PC-3 (cell line): ENCODE data around the gene HPS5. TPM values are rescaled to one million over a fixed set of nuclear protein-coding genes. Genes with fewer than 3 reads are reported as not detected.
"Not testable (repeated sequence)": the region's sequence is repeated elsewhere in the genome, so short reads cannot be mapped to it uniquely, and the experiment has no call there.

Experiments
- ATAC-seq: fragments of 200-7000 bp; cut with Tn5 transposase; 2 replicates; pipeline ENCODE4 v1.9.1; 2020; ENCODE audit warnings: mild to moderate bottlenecking, moderate library complexity
- BruUV-seq: library from RNA; stranded (reverse); fragments of 400-500 nt; replicated peaks from 2 replicates; lab custom pipeline; 2021; lab: Mats Ljungman, UMichigan
- CTCF ChIA-PET: fragments of 300-600 bp; sonication (Branson Sonifier 250); formaldehyde crosslinking; loops from one replicate; lab custom pipeline; 2022; ENCODE audit warnings: antibody characterized with exemption; lab: Charles Lee
- POLR2A ChIA-PET: fragments of 300-600 bp; sonication (Branson Sonifier 250); formaldehyde crosslinking; loops from one replicate; lab custom pipeline; 2022; ENCODE audit warnings: antibody characterized with exemption; ENCODE audit not compliant: unreplicated experiment; lab: Charles Lee
- DNase-seq: peaks from one replicate; pipeline ENCODE4 v3.0.0-alpha.2; 2015
- H2AFZ ChIP-seq: fragments of 300-600 bp; sonication (generic); 2 replicates; pipeline ENCODE4 v1.6.0; 2016; ENCODE audit warnings: antibody characterized with exemption, low read length
- H3F3A ChIP-seq: fragments of 300-600 bp; sonication (generic); one replicate; pipeline ENCODE4 v1.6.0; 2017; ENCODE audit warnings: antibody characterized with exemption, low read length, control low read depth, mild to moderate bottlenecking; ENCODE audit not compliant: unreplicated experiment
- H3K27ac ChIP-seq: fragments of 300-600 bp; sonication (generic); 2 replicates; pipeline ENCODE4 v1.5.1; 2016; ENCODE audit warnings: mild to moderate bottlenecking, low read length
- H3K27me3 ChIP-seq: fragments of 300-600 bp; sonication (generic); 2 replicates; pipeline ENCODE4 v1.6.1; 2016; ENCODE audit warnings: low read length, mixed read lengths
- H3K36me3 ChIP-seq: fragments of 300-600 bp; sonication (generic); 2 replicates; pipeline ENCODE4 v1.6.1; 2016; ENCODE audit warnings: low read depth, mixed run types, low read length, mixed read lengths
- H3K4me1 ChIP-seq: fragments of 300-600 bp; sonication (generic); 2 replicates; pipeline ENCODE4 v1.5.1; 2016; ENCODE audit warnings: low read length; ENCODE audit not compliant: insufficient read depth
- H3K4me2 ChIP-seq: fragments of 300-600 bp; sonication (generic); 2 replicates; pipeline ENCODE4 v1.6.0; 2016; ENCODE audit warnings: low read length
- H3K4me3 ChIP-seq: fragments of 300-600 bp; sonication (generic); 2 replicates; pipeline ENCODE4 v1.5.1; 2016; ENCODE audit warnings: mild to moderate bottlenecking, low read length, mixed read lengths
- H3K79me2 ChIP-seq: fragments of 300-600 bp; sonication (generic); 2 replicates; pipeline ENCODE4 v1.6.1; 2017; ENCODE audit warnings: low read length, mixed read lengths
- H3K9ac ChIP-seq: fragments of 300-600 bp; sonication (generic); 2 replicates; pipeline ENCODE4 v1.6.0; 2016; ENCODE audit warnings: mild to moderate bottlenecking, low read length
- H3K9me2 ChIP-seq: fragments of 300-600 bp; sonication (generic); replicated peaks from 2 replicates; pipeline ENCODE4 v1.6.1; 2016; ENCODE audit warnings: mixed run types, low read length, mixed read lengths
- H3K9me3 ChIP-seq: fragments of 300-600 bp; sonication (generic); 2 replicates; pipeline ENCODE4 v1.6.1; 2016; ENCODE audit warnings: low read length, mixed read lengths
- H4K20me1 ChIP-seq: fragments of 300-600 bp; sonication (generic); 2 replicates; pipeline ENCODE4 v1.6.1; 2016; ENCODE audit warnings: low read length, mixed read lengths
- EZH2 ChIP-seq: fragments of 300-600 bp; sonication (generic); IDR thresholded peaks from one replicate; pipeline ENCODE4 v1.6.1; 2017; ENCODE audit warnings: antibody characterized with exemption, mild to moderate bottlenecking, low read length; ENCODE audit not compliant: unreplicated experiment
- EZH2phosphoT487 ChIP-seq: fragments of 300-600 bp; sonication (generic); IDR thresholded peaks from 2 replicates; pipeline ENCODE4 v1.6.1; 2018; ENCODE audit warnings: mild to moderate bottlenecking, antibody characterized with exemption, low read length, borderline replicate concordance
- intact Hi-C: fragments of 100-400 bp; cut with micrococcal nuclease; formaldehyde crosslinking; loops from 2 replicates; pipeline ENCODE4 v1.9.0; 2023
- total RNA-seq: library from RNA; depleted of rRNA; stranded (reverse); fragments of >200 nt; gene quantifications from 2 replicates; pipeline ENCODE4 v1.2.3, GENCODE V29; 2014
- TF ChIP-seq, protein P1 (sequence below): fragments of 300-600 bp; sonication (generic); conservative IDR thresholded peaks from 2 replicates; pipeline ENCODE4 v1.5.1; 2017; ENCODE audit warnings: antibody characterized with exemption, low read depth, mild to moderate bottlenecking, low read length

HPS5 gene
- total RNA-seq, 1 experiment from 2014 or later: 15.2 TPM

DNA sequence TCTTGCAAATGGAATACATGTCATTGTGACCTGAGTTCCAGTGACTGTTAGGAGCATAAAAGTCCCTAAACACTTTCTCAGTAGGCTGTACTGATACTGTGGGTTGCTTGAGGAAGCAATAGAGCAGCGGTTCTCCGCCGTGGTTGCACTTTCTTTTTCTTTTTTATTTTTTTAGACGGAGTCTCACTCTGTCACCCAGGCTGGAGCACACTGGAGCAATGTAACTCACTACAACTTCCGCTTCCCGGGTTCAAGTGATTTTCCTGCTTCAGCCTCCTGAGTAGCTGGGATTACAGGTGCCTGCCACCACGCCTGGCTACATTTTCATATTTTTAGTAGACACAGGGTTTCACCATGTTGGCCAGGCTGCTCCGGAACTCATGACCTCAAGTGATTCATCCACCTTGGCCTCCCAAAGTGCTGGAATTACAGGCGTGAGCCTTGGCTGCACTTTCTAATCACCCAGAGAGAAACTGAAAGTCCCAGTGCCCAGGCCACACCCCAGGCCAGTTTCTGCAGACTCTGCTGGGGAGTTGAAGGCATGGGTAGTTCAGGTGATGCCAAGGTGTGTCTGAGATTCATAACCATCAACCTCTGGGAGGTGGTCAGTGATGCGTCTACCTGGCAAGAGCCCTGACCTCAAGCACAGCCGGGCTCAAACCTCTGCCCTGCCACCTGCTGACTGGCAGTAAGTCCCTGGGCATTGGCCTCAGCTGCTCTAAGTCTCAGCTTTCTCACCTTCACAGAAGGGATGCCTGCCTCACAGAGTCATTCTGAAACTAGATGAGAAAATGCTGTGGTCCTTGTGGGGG is 75.4 kb downstream of the HPS5 start:
- POLR2A ChIA-PET, H2AFZ ChIP-seq, H3K4me3 ChIP-seq, H3K9me2 ChIP-seq, H3K4me1 ChIP-seq, H3K4me2 ChIP-seq, DNase-seq, ATAC-seq, H3K36me3 ChIP-seq, H3K9ac ChIP-seq, BruUV-seq, H4K20me1 ChIP-seq, H3K9me3 ChIP-seq, H3K79me2 ChIP-seq, H3K27me3 ChIP-seq, H3F3A ChIP-seq, H3K27ac ChIP-seq, CTCF ChIA-PET: not testable (repeated sequence)
- intact Hi-C loops: loop anchor here (10.0 kb wide), 3 partner anchors 78 to 278 kb away; partner anchors contain the start of genes GTF2H1, HPS5 and TSG101

DNA sequence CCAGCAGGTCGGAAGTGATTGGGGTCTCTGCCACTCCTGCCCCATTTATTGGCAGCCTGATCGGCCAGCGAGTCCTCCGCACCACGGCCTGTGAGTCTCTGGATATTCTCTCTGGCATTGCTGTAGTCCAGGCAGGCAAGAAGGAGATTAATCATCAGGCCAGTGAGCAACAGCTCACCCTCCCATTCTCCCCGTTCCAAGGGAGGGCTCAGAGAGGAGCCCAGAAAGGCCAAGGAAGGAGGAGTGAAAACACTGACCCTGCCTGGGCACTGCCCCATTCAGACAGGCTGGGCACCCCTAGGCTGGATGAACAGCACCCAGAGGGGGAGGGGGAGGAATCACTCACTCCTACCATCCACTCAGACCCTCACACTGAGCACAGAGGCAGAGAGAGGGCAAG is 76.5 kb downstream of the HPS5 start:
- POLR2A ChIA-PET: no interaction called here
- no TSS peak for BruUV-seq
- TF ChIP-seq, protein P1, sequence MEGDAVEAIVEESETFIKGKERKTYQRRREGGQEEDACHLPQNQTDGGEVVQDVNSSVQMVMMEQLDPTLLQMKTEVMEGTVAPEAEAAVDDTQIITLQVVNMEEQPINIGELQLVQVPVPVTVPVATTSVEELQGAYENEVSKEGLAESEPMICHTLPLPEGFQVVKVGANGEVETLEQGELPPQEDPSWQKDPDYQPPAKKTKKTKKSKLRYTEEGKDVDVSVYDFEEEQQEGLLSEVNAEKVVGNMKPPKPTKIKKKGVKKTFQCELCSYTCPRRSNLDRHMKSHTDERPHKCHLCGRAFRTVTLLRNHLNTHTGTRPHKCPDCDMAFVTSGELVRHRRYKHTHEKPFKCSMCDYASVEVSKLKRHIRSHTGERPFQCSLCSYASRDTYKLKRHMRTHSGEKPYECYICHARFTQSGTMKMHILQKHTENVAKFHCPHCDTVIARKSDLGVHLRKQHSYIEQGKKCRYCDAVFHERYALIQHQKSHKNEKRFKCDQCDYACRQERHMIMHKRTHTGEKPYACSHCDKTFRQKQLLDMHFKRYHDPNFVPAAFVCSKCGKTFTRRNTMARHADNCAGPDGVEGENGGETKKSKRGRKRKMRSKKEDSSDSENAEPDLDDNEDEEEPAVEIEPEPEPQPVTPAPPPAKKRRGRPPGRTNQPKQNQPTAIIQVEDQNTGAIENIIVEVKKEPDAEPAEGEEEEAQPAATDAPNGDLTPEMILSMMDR: no peak
- no peak for TF ChIP-seq EZH2
- no peak for TF ChIP-seq EZH2phosphoT487

DNA sequence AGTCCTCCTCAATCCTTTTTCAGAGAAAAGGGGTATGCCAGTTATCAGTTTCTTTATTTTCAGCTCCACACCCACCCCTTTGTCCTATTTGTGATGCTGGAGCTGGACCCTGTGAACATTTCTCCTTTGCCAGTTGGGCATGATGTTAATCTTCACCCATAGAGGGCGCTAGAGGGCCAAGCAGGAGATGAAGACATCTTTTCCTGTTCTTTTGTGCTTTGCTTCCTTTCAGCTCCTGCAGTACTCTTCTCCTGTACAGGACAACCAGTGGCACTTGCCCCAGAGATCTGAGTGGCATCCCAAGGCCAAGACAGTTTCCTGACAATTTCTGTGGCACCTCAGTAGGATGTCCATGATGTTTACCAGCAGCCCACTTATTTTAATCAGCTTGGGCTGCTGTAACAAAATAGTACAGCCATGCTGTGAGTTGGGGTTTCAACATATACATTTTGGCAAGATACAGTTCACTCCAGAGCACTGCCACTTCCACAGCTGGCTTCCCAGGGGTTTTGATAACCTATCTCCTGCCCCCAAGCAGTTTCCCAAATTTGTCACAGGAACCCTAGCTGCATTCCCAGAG is 78.1 kb downstream of the HPS5 start:
- no peaks in the 10 kb centered on the region for H3F3A ChIP-seq
- intact Hi-C loops: loop anchor here (10.0 kb wide), 3 partner anchors 81 to 281 kb away; partner anchors contain the start of genes GTF2H1, HPS5 and TSG101

More for the DNA sequence above, 76.5 kb downstream of the HPS5 start:
- H3K27me3 ChIP-seq: 0 out of 2 replicates have a peak, but pooled peaks cover 4% of the 10 kb centered on the region
- H3K36me3 ChIP-seq: no peaks in the 10 kb centered on the region
- no peak overlapping the region for H3K9ac ChIP-seq
- CTCF ChIA-PET: no interaction called here
- no peak overlapping the region for H3K4me3 ChIP-seq
- ATAC-seq: 0 out of 2 replicates have a peak, but pooled peaks have one; percentile 23
- no peaks in the 10 kb centered on the region for H3K9me2 ChIP-seq
- no peak for DNase-seq
- no peaks in the 10 kb centered on the region for H3F3A ChIP-seq
- H3K4me2 ChIP-seq: no peak overlapping the region
- H3K79me2 ChIP-seq: no peaks in the 10 kb centered on the region
- no peaks in the 10 kb centered on the region for H3K9me3 ChIP-seq
- intact Hi-C loops: loop anchor here (10.0 kb wide), 3 partner anchors 79 to 279 kb away; partner anchors contain the start of genes GTF2H1, HPS5 and TSG101
- H3K27ac ChIP-seq: no peak overlapping the region
- no peak overlapping the region for H2AFZ ChIP-seq
- H3K4me1 ChIP-seq: no peaks in the 10 kb centered on the region
- H4K20me1 ChIP-seq: no peaks in the 10 kb centered on the region

More for the DNA sequence above, 78.1 kb downstream of the HPS5 start:
- no peaks in the 10 kb centered on the region for H3K79me2 ChIP-seq
- TF ChIP-seq, protein P1: peak; percentile 86
- TF ChIP-seq EZH2 (no peak), EZH2phosphoT487 (no peak)
- no peak overlapping the region for H3K4me3 ChIP-seq
- BruUV-seq: no TSS peak
- no peak overlapping the region; the same call in 1 of the 2 replicates for H2AFZ ChIP-seq
- no peak overlapping the region for H3K9ac ChIP-seq
- no peaks in the 10 kb centered on the region for H4K20me1 ChIP-seq
- H3K36me3 ChIP-seq: no peaks in the 10 kb centered on the region
- H3K9me3 ChIP-seq: no peaks in the 10 kb centered on the region
- no peak overlapping the region for H3K4me2 ChIP-seq
- CTCF ChIA-PET: interaction anchor here (0.6 to 1.4 kb wide), 6 partner anchors 26 to 249 kb away, joined by 3 to 6 read pairs (median 3); partner anchors contain the start of gene HPS5
- no peaks in the 10 kb centered on the region for H3K9me2 ChIP-seq
- DNase-seq (peak; percentile 73), ATAC-seq (peak; percentile 74)
- H3K27me3 ChIP-seq: peaks cover 18% of the 10 kb centered on the region; the same call in 1 of the 2 replicates
- H3K4me1 ChIP-seq: no peaks in the 10 kb centered on the region
- POLR2A ChIA-PET: no interaction called here
- H3K27ac ChIP-seq: no peak overlapping the region
